ENCODE measurements around the gene MYO9B. TPM values are rescaled to one million over a fixed set of nuclear protein-coding genes. Genes with fewer than 3 reads are reported as not detected.

Gene MYO9B
- polyA plus RNA-seq, 1 donor (not counting 4 experiments of a cell fraction or from before 2014, with no cell fraction given) = 14.3 TPM

GRCh38 chr19:17172624-17173345 lies 97.2 kb downstream of the MYO9B start:
- Histone ChIP-seq H3K4me3 (ENCODE audit: control insufficient read depth in 2 of 3, extremely low read depth in 1 of 3, insufficient read depth in 2 of 3, low read depth in 1 of 3, low read length in 3 of 3) (no peak overlapping the region), H3K9ac (ENCODE audit: control insufficient read depth, extremely low read depth, insufficient read depth, low read length) (no peak overlapping the region), H2AFZ (ENCODE audit: control insufficient read depth, low read length) (no peak overlapping the region), H3K9me1 (ENCODE audit: control insufficient read depth, extremely low read depth, insufficient read depth, low read length) (no peaks in the 10 kb centered on the region), H3K27ac (ENCODE audit: control insufficient read depth, insufficient read depth, low read length) (no peak overlapping the region), H4K20me1 (ENCODE audit: control insufficient read depth, extremely low read depth, insufficient read depth, low read length) (no peaks in the 10 kb centered on the region), H3K9me3 (ENCODE audit: control insufficient read depth, low read depth, low read length) (no peaks in the 10 kb centered on the region), H3K27me3 (ENCODE audit: control insufficient read depth, extremely low read depth, insufficient read depth, low read length) (no peaks in the 10 kb centered on the region), H3K4me1 (ENCODE audit: control insufficient read depth, extremely low read depth, insufficient read depth, low read length) (peaks cover 3% of the 10 kb centered on the region), H3K36me3 (ENCODE audit: control insufficient read depth in 2 of 2, extremely low read depth in 1 of 2, insufficient read depth in 2 of 2, low read length in 2 of 2) (peaks cover 23 to 31% of the 10 kb centered on the region in 2 experiments), H3K79me2 (ENCODE audit: control insufficient read depth, insufficient read depth, low read length) (no peaks in the 10 kb centered on the region), H3K4me2 (ENCODE audit: control insufficient read depth, extremely low read depth, insufficient read depth, low read depth, low read length) (no peak overlapping the region)
- dilution Hi-C loops (cut with MboI; ENCODE audit: extremely low pct_ligation_motif_present, low sequenced_read_pairs) = no loop called here
- FAIRE-seq (no peak), DNase-seq (ENCODE audit: low read depth, low spot score) (no peak)
- no peak for TF ChIP-seq CTCF (optimal IDR thresholded peaks at IDR 0.05 in 1 of 3, IDR thresholded peaks at IDR 0.05 in 1 of 3, conservative IDR thresholded peaks at IDR 0.05 in 1 of 3; ENCODE audit: extremely low read depth in 1 of 3, insufficient read depth in 2 of 3, low read length in 3 of 3)
- no peak for TF ChIP-seq EZH2 (IDR thresholded peaks at IDR 0.05; ENCODE audit: low read length)

- TF ChIP-seq EZH2 (IDR thresholded peaks at IDR 0.05; ENCODE audit: low read length) (no peak), CTCF (optimal IDR thresholded peaks at IDR 0.05 in 1 of 3, IDR thresholded peaks at IDR 0.05 in 1 of 3, conservative IDR thresholded peaks at IDR 0.05 in 1 of 3; ENCODE audit: extremely low read depth in 1 of 3, insufficient read depth in 2 of 3, low read length in 3 of 3) (no peak)
- H3K9me1 ChIP-seq (ENCODE audit: control insufficient read depth, extremely low read depth, insufficient read depth, low read length) = no peaks in the 10 kb centered on the region
- H3K9me3 ChIP-seq (ENCODE audit: control insufficient read depth, low read depth, low read length) = no peaks in the 10 kb centered on the region
- H3K4me2 ChIP-seq (ENCODE audit: control insufficient read depth, extremely low read depth, insufficient read depth, low read depth, low read length) = no peak overlapping the region
- no peaks in the 10 kb centered on the region for H3K27me3 ChIP-seq (ENCODE audit: control insufficient read depth, extremely low read depth, insufficient read depth, low read length)
- FAIRE-seq (no peak), DNase-seq (ENCODE audit: low read depth, low spot score) (no peak)
- dilution Hi-C loops (cut with MboI; ENCODE audit: extremely low pct_ligation_motif_present, low sequenced_read_pairs) = no loop called here
- H3K36me3 ChIP-seq (ENCODE audit: control insufficient read depth in 2 of 2, extremely low read depth in 1 of 2, insufficient read depth in 2 of 2, low read length in 2 of 2) = peaks cover 12 to 17% of the 10 kb centered on the region in 2 experiments
- no peak overlapping the region for H3K27ac ChIP-seq (ENCODE audit: control insufficient read depth, insufficient read depth, low read length)
- H2AFZ ChIP-seq (ENCODE audit: control insufficient read depth, low read length) = no peak overlapping the region
- H3K9ac ChIP-seq (ENCODE audit: control insufficient read depth, extremely low read depth, insufficient read depth, low read length) = no peak overlapping the region
- H4K20me1 ChIP-seq (ENCODE audit: control insufficient read depth, extremely low read depth, insufficient read depth, low read length) = no peaks in the 10 kb centered on the region
- peaks cover 3% of the 10 kb centered on the region for H3K4me1 ChIP-seq (ENCODE audit: control insufficient read depth, extremely low read depth, insufficient read depth, low read length)
- H3K4me3 ChIP-seq (ENCODE audit: control insufficient read depth in 2 of 3, extremely low read depth in 1 of 3, insufficient read depth in 2 of 3, low read depth in 1 of 3, low read length in 3 of 3) = no peak overlapping the region
- H3K79me2 ChIP-seq (ENCODE audit: control insufficient read depth, insufficient read depth, low read length) = no peaks in the 10 kb centered on the region
Measured at GRCh38 chr19:17178291-17178690, 102.7 kb downstream of the MYO9B start.
